GM23248 (cell line): ENCODE data around the gene HECTD1. TPM values are rescaled to one million over a fixed set of nuclear protein-coding genes. Genes with fewer than 3 reads are reported as not detected.
"Not testable (repeated sequence)": the region's sequence is repeated elsewhere in the genome, so short reads cannot be mapped to it uniquely, and the experiment has no call there.

Experiments
- DNase-seq: peaks from one replicate; pipeline ENCODE4 v3.0.0-alpha.2; 2015
- H2AFZ ChIP-seq: fragments of 200-600 bp; sonication (generic); 2 replicates; pipeline ENCODE4 v1.6.1; 2016; ENCODE audit warnings: antibody characterized with exemption
- H3F3A ChIP-seq: fragments of 200-600 bp; sonication (generic); 2 replicates; pipeline ENCODE4 v1.6.1; 2016; ENCODE audit warnings: mild to moderate bottlenecking, antibody characterized with exemption, mixed run types; ENCODE audit not compliant: insufficient read depth
- H3K27ac ChIP-seq: fragments of 200-600 bp; sonication (generic); 2 replicates; pipeline ENCODE4 v1.5.1; 2016; ENCODE audit warnings: mild to moderate bottlenecking
- H3K27me3 ChIP-seq: fragments of 200-600 bp; sonication (generic); replicated peaks from 2 replicates; pipeline ENCODE4 v1.6.1; 2016; ENCODE audit warnings: mild to moderate bottlenecking; ENCODE audit not compliant: insufficient read depth
- H3K36me3 ChIP-seq: fragments of 200-600 bp; sonication (generic); 2 replicates; pipeline ENCODE4 v1.6.1; 2016; ENCODE audit warnings: low read depth, mild to moderate bottlenecking
- H3K4me1 ChIP-seq: fragments of 200-600 bp; sonication (generic); 2 replicates; pipeline ENCODE4 v1.6.1; 2016; ENCODE audit warnings: mild to moderate bottlenecking; ENCODE audit not compliant: insufficient read depth
- H3K4me2 ChIP-seq: fragments of 200-600 bp; sonication (generic); one replicate; pipeline ENCODE4 v1.6.1; 2016; ENCODE audit warnings: mild to moderate bottlenecking; ENCODE audit not compliant: unreplicated experiment
- H3K4me3 ChIP-seq: fragments of 200-600 bp; sonication (generic); 2 replicates; pipeline ENCODE4 v1.5.1; 2016; ENCODE audit warnings: mild to moderate bottlenecking
- H3K79me2 ChIP-seq: fragments of 200-600 bp; sonication (generic); 2 replicates; pipeline ENCODE4 v1.6.1; 2016; ENCODE audit warnings: mild to moderate bottlenecking; ENCODE audit not compliant: insufficient read depth
- H3K9ac ChIP-seq: fragments of 200-600 bp; sonication (generic); 2 replicates; pipeline ENCODE4 v1.6.1; 2016; ENCODE audit warnings: mild to moderate bottlenecking
- H3K9me2 ChIP-seq: fragments of 200-600 bp; sonication (generic); 2 replicates; pipeline ENCODE4 v1.6.1; 2016; ENCODE audit warnings: mixed run types, mild to moderate bottlenecking, moderate library complexity; ENCODE audit not compliant: insufficient read depth
- H3K9me3 ChIP-seq: fragments of 200-600 bp; sonication (generic); one replicate; pipeline ENCODE4 v1.6.1; 2017; ENCODE audit warnings: low read depth
- H4K20me1 ChIP-seq: fragments of 200-600 bp; sonication (generic); 2 replicates; pipeline ENCODE4 v1.6.0; 2016; ENCODE audit not compliant: insufficient read depth
- EZH2 ChIP-seq: fragments of 200-600 bp; sonication (generic); IDR thresholded peaks from 2 replicates; pipeline ENCODE4 v1.6.1; 2018; ENCODE audit warnings: antibody characterized with exemption, mild to moderate bottlenecking; ENCODE audit not compliant: insufficient read depth, poor library complexity, severe bottlenecking
- EZH2phosphoT487 ChIP-seq: fragments of 200-600 bp; sonication (generic); IDR thresholded peaks from 2 replicates; pipeline ENCODE4 v1.6.1; 2018; ENCODE audit warnings: antibody characterized with exemption, moderate library complexity, mild to moderate bottlenecking, low read depth; ENCODE audit not compliant: insufficient read depth
- WGBS, 2 experiments: methylation state at CpG; one replicate each; pipeline ENCODE4 v1.1.6; 2015 to 2017; ENCODE audit warnings: low lambda C conversion rate in 2 of 2, low coverage in 1 of 2; ENCODE audit errors: missing lambda C conversion rate in 2 of 2; 5-methylcytosine and 5-hydroxymethylcytosine counted together
- in situ Hi-C: fragments of 300-500 bp; cut with MboI; formaldehyde crosslinking; loops from 2 replicates; pipeline ENCODE4 v1.15.0; 2020
- polyA plus RNA-seq: library from polyadenylated mRNA; unstranded; fragments of >200 nt; fragmentation: Nextera tagmentation; extraction: Ambion mirVana; gene quantifications from 2 replicates; pipeline ENCODE4 v1.2.1, GENCODE V29; 2016
- total RNA-seq: library from RNA; depleted of rRNA; stranded (reverse); fragments of >200 nt; shearing (Covaris generic); gene quantifications from 2 replicates; pipeline ENCODE4 v1.2.3, GENCODE V29; 2014

Gene HECTD1
- total and polyA plus RNA-seq, 2 experiments from 2014 or later, result 44.5 to 145 TPM

- Histone ChIP-seq H3K27me3 (no peaks in the 10 kb centered on the region), H3K4me1 (peaks cover 9% of the 10 kb centered on the region; the same call in 1 of the 2 replicates), H3K79me2 (no peaks in the 10 kb centered on the region), H3K4me3 (no peak overlapping the region), H3K9me2 (no peaks in the 10 kb centered on the region), H3K27ac (no peak overlapping the region), H3K4me2 (no peak overlapping the region), H3K36me3 (no peaks in the 10 kb centered on the region), H3K9me3 (no peaks in the 10 kb centered on the region), H3K9ac (no peak overlapping the region), H2AFZ (no peak overlapping the region), H4K20me1 (no peaks in the 10 kb centered on the region), H3F3A (no peaks in the 10 kb centered on the region)
- in situ Hi-C loops, result no loop called here
- WGBS, 2 experiments, result 90 to 97% methylated on average over 3 of the region's 3 CpGs
- TF ChIP-seq EZH2 (no peak), EZH2phosphoT487 (no peak)
- DNase-seq, result no peak
Measured at GRCh38 chr14:31244626-31245025, 37.0 kb upstream of the HECTD1 start.

GRCh38 chr14:31243860-31244259, 36.3 kb upstream of the HECTD1 start:
- H3K4me2 ChIP-seq, result no peak overlapping the region
- H2AFZ ChIP-seq, result no peak overlapping the region
- H3K79me2 ChIP-seq, result no peaks in the 10 kb centered on the region
- no peaks in the 10 kb centered on the region for H3K36me3 ChIP-seq
- no peak for TF ChIP-seq EZH2phosphoT487
- no peak for TF ChIP-seq EZH2
- DNase-seq, result no peak
- H3K9me3 ChIP-seq, result no peaks in the 10 kb centered on the region
- H4K20me1 ChIP-seq, result no peaks in the 10 kb centered on the region
- WGBS, 2 experiments, result 92% methylated on average over 8 of the region's 8 CpGs
- H3K4me1 ChIP-seq, result peaks cover 9% of the 10 kb centered on the region; the same call in 1 of the 2 replicates
- no peak overlapping the region for H3K9ac ChIP-seq
- H3K27ac ChIP-seq, result no peak overlapping the region
- H3K4me3 ChIP-seq, result no peak overlapping the region
- H3K27me3 ChIP-seq, result no peaks in the 10 kb centered on the region
- no peaks in the 10 kb centered on the region for H3F3A ChIP-seq
- in situ Hi-C loops, result no loop called here
- H3K9me2 ChIP-seq, result no peaks in the 10 kb centered on the region

DNA sequence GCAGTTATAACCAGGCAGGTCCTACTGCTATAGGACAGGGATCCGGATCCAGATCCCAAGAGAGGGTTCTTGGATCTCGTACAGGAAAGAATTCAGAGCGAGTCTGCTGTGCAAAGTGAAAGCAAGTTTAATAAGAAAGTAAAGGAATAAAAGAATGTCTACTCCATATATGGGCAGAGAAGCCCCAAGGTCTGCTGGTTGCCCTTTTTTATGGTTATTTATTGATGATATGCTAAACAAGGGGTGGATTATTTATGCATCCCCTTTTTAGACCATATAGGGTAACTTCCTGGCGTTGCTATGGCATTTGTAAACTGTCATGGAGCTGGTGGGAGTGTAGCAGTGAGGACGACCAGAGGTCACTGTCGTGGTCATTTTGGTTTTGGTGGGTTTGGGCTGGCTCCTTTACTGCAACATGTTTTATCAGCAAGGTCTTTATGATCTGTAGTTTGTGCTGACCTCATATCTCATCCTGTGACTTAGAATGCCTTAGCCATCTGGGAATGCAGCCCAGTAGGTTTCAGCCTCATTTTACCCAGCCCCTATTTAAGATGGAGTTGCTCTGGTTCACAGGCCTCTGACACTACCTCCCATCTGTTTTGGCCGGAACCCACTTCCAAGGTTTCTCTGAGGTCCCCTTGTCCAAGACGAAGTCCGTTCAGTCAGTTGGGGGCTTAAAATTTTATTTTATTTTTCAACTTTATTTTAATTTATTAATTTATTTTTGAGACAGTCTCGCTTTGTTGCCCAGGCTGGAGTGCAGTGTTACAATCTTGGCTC, 34.8 kb upstream of the HECTD1 start:
- H3K4me1 ChIP-seq, H3K79me2 ChIP-seq, H3K27ac ChIP-seq, H3F3A ChIP-seq, H3K27me3 ChIP-seq, H3K9me2 ChIP-seq, H3K36me3 ChIP-seq, H3K9me3 ChIP-seq, in situ Hi-C loops, H4K20me1 ChIP-seq: not testable (repeated sequence)
- Histone ChIP-seq H2AFZ (peak overlapping the region; percentile 84), H3K9ac (peak overlapping the region; percentile 44), H3K4me2 (peak overlapping the region; percentile 62), H3K4me3 (peak overlapping the region; percentile 53)
- peak; percentile 56 for DNase-seq
- 65 to 68% methylated on average over 10 of the region's 10 CpGs for WGBS, 2 experiments

DNA sequence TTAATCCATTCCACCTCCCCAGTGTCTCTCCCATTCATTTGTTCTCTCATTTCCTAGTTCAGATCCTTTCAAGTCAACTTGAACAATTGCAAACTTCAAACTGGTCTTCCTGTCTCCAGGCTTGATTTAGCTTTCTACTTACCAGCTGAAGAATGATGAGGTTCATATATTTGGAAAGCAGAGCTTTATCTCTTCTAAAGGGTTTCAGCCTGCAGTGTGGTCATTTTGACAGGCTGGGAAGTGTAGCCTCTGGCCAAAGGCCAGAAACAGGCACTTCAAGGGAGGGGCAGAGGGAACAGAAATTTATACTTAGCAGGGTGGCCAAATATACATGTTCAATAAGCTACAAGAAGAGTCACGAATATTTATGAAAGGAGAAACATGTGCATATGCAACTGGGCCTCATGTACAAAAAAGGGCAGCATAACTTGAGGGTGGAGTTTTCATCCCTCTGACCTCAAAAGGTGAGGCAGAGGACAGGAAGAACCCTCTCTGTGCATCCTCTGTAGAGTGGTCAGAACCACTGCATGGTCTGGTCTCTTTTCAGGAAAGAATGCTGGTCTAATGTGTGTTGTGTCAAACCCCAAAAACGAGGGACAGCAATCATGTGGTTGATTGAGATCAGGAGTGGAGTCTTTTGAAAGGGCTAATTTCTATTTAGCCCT, 34.0 kb upstream of the HECTD1 start:
- Histone ChIP-seq H3F3A (no peaks in the 10 kb centered on the region), H3K4me1 (peaks cover 9% of the 10 kb centered on the region; the same call in 1 of the 2 replicates), H3K9me3 (no peaks in the 10 kb centered on the region), H4K20me1 (no peaks in the 10 kb centered on the region), H3K27ac (no peak overlapping the region), H3K4me2 (peak overlapping the region; percentile 62), H2AFZ (peak overlapping the region; percentile 84), H3K36me3 (no peaks in the 10 kb centered on the region), H3K9ac (peak overlapping the region; percentile 44), H3K27me3 (no peaks in the 10 kb centered on the region), H3K79me2 (no peaks in the 10 kb centered on the region), H3K9me2 (no peaks in the 10 kb centered on the region), H3K4me3 (peak overlapping the region; percentile 53)
- 26 to 28% methylated on average over 2 of the region's 2 CpGs for WGBS, 2 experiments
- in situ Hi-C loops, result no loop called here
- DNase-seq, result peak; percentile 9
- TF ChIP-seq EZH2phosphoT487, result no peak
- no peak for TF ChIP-seq EZH2
